GM03348 (cell line): ENCODE results near the gene MNT.

ENCODE experiments used
- DNase-seq: peaks from one replicate; pipeline ENCODE4 v3.0.0; 2012; ENCODE audit warnings: low spot score

The MNT gene

DNA sequence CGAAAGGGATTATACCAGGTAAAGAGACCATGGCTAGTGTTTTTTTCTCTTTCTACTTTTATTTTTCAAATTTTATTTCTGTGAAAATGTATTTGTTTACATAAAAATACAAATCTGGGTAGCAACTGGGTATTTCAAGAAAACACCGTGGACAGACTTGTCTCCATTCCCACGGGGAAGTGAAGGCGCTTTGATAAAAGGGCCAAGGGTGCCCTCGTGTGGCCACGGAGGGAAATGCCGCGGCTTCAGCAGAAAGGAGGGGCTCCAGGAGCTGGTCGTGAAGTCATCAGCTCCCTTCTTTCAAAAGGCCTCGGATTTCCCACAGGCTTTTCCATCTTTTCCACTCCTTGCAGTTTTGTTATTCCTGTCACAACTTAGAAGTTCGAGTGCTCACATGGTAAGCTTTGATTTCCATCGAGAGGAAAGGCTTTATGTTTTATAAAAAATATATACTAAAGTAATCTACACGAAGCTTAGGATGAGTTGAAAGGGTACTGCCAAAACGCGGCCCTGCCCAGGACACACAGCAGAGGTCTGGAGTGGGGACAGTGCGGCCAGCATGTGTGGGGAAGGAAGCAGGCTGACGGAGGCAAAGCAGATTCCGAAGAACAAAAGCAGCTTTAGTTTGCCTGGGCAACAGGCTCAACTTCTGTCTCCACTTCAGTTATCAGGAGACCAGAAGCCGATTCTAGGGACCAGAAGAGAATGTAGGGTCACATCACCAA, 15.3 kb upstream of the MNT start:
- peak; percentile 91 for DNase-seq

DNA sequence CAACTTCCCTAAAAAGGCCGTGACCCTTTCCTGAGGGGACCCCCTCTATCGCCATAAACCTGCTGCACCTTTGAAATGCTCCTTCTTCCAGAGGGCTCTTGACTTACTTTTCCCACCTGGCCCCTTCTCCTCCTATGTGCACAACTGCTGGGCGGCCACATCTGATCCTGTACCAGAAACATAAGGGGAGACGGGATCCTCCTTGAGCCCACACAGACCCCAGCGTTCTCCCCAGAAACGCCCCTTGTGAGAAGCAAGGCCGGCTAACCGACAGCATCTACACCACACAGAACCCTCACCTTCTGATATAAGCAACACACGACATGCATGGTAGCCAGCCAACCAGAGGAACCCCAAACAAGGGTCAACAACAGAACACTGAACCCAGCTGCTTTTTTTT, 14.2 kb upstream of the MNT start:
- DNase-seq = no peak

DNA sequence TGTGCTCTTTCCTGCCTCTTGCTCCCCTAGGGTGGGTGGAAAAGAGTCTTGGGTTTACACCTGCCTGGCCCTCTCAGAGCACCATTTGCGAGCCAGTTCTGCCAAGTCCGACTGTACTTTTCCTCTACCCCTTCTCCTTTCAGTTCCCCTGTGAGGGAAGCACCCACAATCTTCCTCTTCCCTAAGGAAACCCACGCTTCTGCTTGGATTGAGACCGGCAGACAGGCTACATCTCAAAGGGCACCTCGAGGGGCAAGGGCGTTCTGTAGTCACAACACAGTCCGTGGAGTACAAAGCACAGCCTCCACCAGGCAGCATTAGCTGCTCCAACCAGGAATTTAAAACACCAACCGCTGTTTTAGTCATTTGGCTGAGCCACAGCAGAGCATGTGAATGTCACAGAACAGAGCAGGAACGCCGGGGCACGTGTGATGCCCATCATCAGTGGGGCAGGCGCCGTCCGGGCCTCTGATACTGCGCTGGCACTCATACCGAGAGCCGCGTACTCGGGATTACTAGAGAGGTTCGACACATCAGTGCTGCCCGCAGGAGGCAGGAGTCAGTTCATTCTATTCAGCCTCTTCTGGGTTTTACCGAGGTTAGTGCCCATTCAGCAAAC, 13.7 kb upstream of the MNT start:
- no peak for DNase-seq

DNA sequence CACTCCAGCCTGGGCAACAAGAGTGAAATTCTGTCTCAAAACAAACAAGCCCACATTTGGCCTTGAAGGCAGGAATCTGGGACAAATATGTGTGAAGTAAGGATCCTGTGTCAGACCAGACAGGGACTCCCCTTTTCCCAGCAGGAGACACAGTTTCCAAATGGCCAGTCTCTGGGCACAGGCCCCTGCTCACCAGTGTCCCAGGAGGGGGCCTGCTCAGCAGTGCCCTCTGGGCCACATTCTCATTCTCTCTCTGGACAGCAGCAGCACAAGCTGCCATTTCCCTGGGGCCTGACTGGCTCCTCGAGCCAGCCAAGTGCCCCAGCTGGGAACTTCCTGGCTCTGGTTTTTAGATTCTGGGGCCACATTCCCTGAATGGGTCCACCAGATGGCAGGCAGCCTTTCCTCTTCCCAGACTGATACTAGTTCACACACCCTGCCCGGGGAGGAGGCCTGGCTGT, 11.7 kb upstream of the MNT start:
- peak; percentile 72 for DNase-seq

- no peak for DNase-seq
These were observed 10.1 kb upstream of the MNT start for GRCh38 chr17:2410951-2411350.

GRCh38 chr17:2406903-2407790, 6.3 kb upstream of the MNT start:
- DNase-seq = peak; percentile 82

GRCh38 chr17:2406271-2406902, 5.5 kb upstream of the MNT start:
- DNase-seq = no peak

DNA sequence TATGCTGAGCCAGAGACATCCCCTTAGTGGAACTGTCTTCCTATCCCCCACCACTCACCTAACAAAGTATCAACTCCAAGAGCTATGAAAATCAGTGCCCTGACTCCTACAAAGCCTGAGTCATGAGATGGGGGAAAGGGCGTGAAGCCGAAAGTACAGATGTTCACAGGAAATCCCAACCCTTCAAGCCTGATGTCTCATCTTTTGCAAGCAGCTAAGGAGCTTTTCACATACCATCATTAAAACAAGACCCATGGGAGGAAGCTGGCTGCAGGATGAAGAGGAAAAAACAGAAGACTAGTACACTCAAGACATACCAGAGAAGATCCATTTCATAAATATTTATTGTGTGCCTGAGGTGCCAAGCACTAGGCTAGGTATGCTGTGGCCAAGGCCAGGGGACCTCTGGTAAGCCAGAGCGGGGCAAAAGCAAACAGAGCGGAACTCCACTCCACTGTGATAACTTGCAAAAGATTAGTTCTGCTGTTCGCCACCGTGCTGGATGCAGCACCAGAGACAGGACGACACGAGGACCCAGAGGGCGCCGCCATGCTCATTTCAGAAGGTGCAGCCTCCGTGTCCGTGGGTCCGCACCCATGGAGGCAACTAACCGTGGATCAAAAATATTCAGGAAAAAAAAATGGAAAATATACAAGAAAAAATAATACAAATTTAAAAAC, 4.5 kb upstream of the MNT start:
- DNase-seq = peak; percentile 72

- no peak for DNase-seq
These were observed 2.2 kb upstream of the MNT start for GRCh38 chr17:2403044-2403443.

GRCh38 chr17:2402544-2402943, 1.7 kb upstream of the MNT start:
- DNase-seq = no peak

DNA sequence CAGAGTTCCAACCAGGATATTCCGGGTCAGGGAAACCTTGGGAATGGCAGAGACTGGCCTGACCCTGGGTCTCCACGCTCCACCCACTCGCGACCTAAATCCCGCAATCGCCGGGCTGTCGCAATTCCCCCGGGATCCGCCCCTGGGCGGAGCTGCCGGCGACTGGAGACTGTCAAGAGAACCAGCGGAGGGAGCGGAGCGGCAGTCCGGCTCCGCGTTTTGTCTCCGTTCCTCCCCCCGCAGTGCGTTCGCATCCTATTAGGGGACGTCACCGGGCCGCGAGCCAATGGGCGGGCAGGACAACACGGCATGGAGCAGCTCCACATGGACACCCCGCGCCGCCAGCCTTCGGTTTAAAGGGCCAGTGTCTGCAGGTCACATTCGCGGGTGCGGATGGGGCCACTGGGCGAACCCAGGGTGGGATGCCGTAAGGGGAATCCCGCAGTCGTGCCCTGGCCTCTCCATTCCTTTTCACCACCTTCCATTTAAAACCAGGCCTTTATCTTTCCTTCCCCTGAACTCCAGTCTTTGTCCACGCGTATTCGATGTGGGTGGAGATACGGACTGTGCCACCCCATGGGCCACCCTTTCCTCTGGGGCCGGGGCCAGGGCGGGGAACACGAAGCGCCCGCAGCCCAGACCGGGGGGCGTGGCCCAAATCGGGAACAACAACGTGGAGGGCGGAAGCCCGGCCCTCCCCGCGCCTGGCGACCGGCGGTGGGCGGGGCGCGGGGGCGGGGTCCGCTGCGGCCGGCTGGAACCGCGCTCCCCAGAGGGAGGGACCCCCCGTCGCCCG, 764 bp upstream of the MNT start:
- DNase-seq = peak; percentile 94

- DNase-seq = no peak
These were observed 390 bp downstream of the MNT start for GRCh38 chr17:2400474-2400866.

- peak; percentile 95 for DNase-seq
These were observed 1.0 kb downstream of the MNT start for GRCh38 chr17:2399572-2400473.

DNA sequence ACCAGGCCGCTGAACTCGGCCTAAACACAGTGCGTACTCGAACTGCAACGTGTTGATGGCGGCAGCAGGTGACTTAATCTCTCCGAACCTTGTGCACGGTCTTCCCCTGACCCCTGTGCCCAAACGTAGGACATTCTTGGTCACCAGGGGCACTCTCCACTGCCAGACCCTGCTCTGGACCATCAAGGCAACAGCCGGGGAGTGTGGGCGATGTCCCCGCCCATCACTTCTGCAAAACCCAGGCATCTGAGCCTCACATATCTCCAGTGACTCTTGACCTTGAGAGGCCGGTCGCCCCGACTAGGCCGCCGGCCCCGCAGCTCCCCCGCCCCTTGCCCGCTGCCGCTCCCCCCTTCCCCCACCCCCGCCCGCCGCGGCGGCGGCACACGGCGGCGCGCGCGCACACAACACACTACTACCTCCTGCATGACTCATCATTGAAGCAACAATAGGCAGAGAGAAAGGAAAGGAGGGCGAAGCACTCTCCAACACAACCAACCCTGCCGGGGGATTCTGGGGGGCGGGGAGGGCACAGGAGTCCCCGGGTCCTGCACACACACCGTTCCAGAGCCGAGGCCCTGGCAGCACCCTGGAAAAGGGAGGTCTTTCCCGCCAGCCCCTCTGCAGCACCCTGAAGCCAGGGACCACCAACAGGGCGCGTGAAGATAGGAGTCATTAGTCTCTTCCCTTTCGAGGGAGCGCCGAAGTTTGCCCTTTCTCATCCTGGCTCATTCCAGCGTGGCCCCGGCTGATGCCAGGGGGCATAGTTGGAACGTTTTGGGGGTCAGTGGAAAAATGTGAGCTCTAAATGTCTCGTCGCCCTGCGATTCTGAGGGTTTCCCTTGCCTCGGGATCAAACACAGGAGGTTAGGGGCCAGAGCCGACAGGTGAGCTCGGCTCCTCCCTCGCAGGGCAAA, 1.9 kb downstream of the MNT start:
- DNase-seq = peak; percentile 59

GRCh38 chr17:2398182-2398581, 2.7 kb downstream of the MNT start:
- no peak for DNase-seq

DNA sequence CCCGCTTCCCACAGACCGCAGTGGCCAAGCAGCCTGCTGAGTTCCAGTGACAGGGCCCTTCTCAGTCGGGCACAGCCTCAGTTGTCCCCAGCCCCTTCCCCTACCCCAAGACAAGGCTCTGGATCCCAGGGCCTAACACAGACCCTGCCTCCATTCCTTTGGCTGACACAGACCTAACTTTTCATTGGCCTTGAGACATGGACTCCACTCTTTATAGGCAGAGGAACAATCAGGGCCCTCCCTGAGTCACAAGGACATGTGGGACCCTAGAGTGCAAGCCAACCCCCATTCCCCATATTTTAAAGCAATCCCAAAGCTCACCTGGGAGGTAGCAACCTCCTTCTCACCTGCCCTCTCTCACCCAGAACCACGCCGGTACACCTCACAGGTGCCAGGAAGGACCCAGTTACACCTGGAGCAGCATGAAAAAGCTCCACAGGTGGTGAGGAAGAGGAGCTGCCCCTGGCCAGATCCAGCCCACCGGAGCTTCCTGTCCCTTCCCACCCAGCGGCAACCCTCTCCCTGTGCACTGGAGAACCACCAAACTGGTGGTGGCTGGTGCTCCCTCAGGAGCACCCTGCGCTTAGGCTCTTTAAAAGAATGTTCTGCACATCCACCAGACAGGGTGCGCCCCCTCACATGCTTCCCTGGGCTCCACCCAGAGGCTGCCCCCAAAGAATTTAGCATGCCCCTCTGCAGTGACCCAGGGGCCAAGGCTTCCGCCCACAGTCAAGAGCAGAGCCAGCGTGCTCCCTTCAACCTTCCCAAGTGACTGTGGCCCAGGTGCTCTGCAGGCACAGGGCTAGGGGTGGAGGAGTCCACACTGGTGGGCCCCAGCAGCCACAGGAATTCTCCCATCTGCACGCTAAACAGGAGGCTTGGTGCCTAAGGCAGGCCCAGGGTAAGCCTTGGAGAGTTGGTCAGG, 3.4 kb downstream of the MNT start:
- DNase-seq = no peak

DNA sequence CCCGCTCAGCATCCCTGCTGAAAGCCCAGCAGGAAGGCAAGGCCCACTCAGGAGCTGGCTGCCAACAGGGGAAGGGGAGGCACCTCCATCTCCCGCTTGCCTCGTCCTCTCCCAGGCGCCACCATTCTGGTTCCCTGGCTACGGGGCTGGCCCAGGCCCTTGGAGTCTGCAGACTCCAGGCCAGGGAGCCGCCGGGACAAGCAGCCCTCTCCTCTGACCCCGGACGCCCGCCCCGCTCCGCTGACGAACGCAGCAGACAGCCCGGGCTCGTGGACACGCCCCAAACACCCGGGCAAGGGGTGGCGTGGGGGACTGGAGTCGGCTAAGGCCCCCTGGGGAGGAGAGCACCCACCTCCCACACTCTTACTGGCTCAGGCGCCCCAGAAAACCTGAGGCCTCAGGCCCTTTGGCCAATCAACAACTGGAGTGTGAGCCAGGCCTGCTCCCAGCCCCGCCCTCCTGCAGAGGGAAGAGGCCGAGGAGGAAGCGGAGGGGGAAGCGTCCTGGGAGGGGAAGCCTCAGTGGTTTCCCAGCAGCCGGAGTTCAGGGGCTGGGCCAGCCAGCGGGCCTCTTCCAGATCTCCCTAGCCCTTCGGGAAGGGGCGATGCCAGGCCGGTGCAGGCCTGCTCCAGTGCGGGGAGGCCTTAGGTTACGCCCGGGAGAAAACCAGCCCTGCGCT, 4.2 kb downstream of the MNT start:
- peak; percentile 94 for DNase-seq
